ENCODE data around the gene NODAL. TPM values are rescaled to one million over a fixed set of nuclear protein-coding genes. Genes with fewer than 3 reads are reported as not detected.

Gene NODAL
- total and polyA plus RNA-seq, 3 donors from 2014 or later, result 0.43 to 5.2 (median 3.0) TPM

- Histone ChIP-seq H3K4me3 (no peak overlapping the region), H3K36me3 (ENCODE audit: low read depth, missing control alignments) (no peaks in the 10 kb centered on the region), H3K27me3 (no peaks in the 10 kb centered on the region), H3K27ac (no peak overlapping the region), H3K9me3 (no peaks in the 10 kb centered on the region), H3K4me1 (peaks cover 3% of the 10 kb centered on the region)
- 63 to 85% methylated on average over 2 of the region's 2 CpGs for WGBS, 2 donors
- TF ChIP-seq POLR2A (IDR thresholded peaks at IDR 0.05) (no peak), CTCF (IDR thresholded peaks at IDR 0.05) (no peak)
- DNase-seq, result no peak
- intact Hi-C loops (cut with DNase I; ENCODE audit: low total_unique reads), result no loop called here
Observed at GRCh38 chr10:70448236-70448635, 6.8 kb upstream of the NODAL start.

GRCh38 chr10:70445718-70446657 is 4.5 kb upstream of the NODAL start:
- peaks cover 6% of the 10 kb centered on the region for H3K4me1 ChIP-seq
- no peak overlapping the region for H3K4me3 ChIP-seq
- H3K27me3 ChIP-seq, result no peaks in the 10 kb centered on the region
- 55 to 60% methylated on average over 8 of the region's 8 CpGs for WGBS, 2 donors
- no peak for DNase-seq
- H3K27ac ChIP-seq, result no peak overlapping the region
- no peaks in the 10 kb centered on the region for H3K9me3 ChIP-seq
- TF ChIP-seq POLR2A (IDR thresholded peaks at IDR 0.05) (no peak), CTCF (IDR thresholded peaks at IDR 0.05) (no peak)
- no peaks in the 10 kb centered on the region for H3K36me3 ChIP-seq (ENCODE audit: low read depth, missing control alignments)
- intact Hi-C loops (cut with DNase I; ENCODE audit: low total_unique reads), result no loop called here

DNA sequence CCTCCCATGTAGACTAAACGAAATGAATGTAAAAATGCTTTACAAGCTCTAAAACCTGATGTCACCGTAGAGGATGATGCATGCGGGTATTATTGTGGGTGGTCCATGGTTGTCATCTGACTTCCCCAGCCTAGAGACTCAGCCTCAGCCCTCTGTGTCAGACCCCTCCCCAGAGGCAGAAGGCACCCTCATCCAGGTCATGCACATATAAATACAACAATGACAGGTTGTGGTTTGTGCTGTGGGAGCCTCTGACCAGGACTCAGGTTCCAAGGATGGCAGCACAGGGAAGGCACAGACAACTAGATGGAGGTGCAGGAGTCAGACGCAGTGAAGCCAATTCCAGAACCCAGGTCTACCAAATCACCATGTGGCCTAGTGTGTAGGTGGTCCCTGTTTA is 3.3 kb upstream of the NODAL start:
- no peak overlapping the region for H3K27ac ChIP-seq
- H3K4me3 ChIP-seq, result no peak overlapping the region
- H3K36me3 ChIP-seq (ENCODE audit: low read depth, missing control alignments), result no peaks in the 10 kb centered on the region
- H3K4me1 ChIP-seq, result peaks cover 15% of the 10 kb centered on the region
- H3K9me3 ChIP-seq, result no peaks in the 10 kb centered on the region
- no peaks in the 10 kb centered on the region for H3K27me3 ChIP-seq
- no peak for TF ChIP-seq CTCF (IDR thresholded peaks at IDR 0.05)
- no peak for TF ChIP-seq POLR2A (IDR thresholded peaks at IDR 0.05)
- DNase-seq, result no peak
- 79 to 97% methylated on average over 4 of the region's 4 CpGs for WGBS, 2 donors
- intact Hi-C loops (cut with DNase I; ENCODE audit: low total_unique reads), result no loop called here

DNA sequence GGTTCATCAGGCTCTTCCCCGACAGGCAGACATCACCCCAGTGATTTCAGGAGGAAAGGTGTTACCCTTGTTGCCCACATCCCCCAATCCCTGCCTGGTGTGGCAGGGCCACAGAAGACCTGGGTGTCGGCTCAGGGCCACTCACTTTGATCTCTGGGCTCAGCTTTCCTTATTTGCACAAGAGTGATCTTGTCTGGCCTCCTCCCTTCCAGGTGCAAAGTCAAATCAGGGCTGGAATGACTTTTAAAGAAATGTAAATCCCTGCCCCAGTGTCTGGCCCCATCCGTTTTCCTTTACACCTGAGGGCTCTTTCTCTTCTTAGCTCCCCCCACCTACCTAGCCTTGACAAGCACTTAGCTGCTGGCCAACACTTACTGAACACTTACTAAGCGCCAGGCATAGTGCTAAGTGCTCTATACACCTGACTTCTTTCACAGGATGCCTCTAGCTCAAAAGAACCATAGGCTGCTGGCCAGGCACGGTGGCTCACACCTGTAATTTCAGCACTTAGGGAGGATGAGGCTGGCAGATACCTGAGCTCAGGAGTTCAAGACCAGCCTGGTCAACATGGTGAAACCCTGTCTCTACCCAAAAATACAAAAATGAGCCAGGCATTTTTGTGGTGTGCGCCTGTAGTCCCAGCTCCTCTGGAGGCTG is 979 bp upstream of the NODAL start:
- H3K4me3 ChIP-seq, result no peak overlapping the region
- H3K36me3 ChIP-seq (ENCODE audit: low read depth, missing control alignments), result no peaks in the 10 kb centered on the region
- H3K4me1 ChIP-seq, result peaks cover 15% of the 10 kb centered on the region
- no peak for DNase-seq
- 79 to 84% methylated on average over 6 of the region's 6 CpGs for WGBS, 2 donors
- H3K27ac ChIP-seq, result no peak overlapping the region
- H3K27me3 ChIP-seq, result no peaks in the 10 kb centered on the region
- intact Hi-C loops (cut with DNase I; ENCODE audit: low total_unique reads), result no loop called here
- no peaks in the 10 kb centered on the region for H3K9me3 ChIP-seq
- TF ChIP-seq CTCF (IDR thresholded peaks at IDR 0.05) (no peak), POLR2A (IDR thresholded peaks at IDR 0.05) (no peak)
